Mammary epithelial cell (primary cell): ENCODE results near the gene FKBP5.

Experiments used
- CTCF ChIP-seq, 2 donors: IDR thresholded peaks in 1 of 2; conservative IDR thresholded peaks in 1 of 2; 2 replicates each; pipeline ENCODE4 v1.5.1; 2011 to 2012; ENCODE audit warnings: inconsistent platforms in 2 of 2, low read length in 2 of 2, mild to moderate bottlenecking in 2 of 2, control low read depth in 1 of 2, low read depth in 1 of 2; ENCODE audit not compliant: insufficient read depth in 1 of 2; ENCODE audit errors: extremely low read depth in 1 of 2
- EZH2 ChIP-seq: IDR thresholded peaks from 2 replicates; pipeline ENCODE4 v1.6.1; 2012; ENCODE audit warnings: low read length, inconsistent platforms, borderline replicate concordance

GRCh38 chr6:35557239-35557638, 131.5 kb downstream of the FKBP5 start:
- TF ChIP-seq CTCF (conservative IDR thresholded peaks at IDR 0.05 in 1 of 2, IDR thresholded peaks at IDR 0.05 in 1 of 2; ENCODE audit: extremely low read depth in 1 of 2, insufficient read depth in 1 of 2, low read depth in 1 of 2, low read length in 2 of 2) (no peak), EZH2 (no peak)
